CD14-positive monocyte (primary cell): ENCODE measurements around the gene BMPER. TPM values are rescaled to one million over a fixed set of nuclear protein-coding genes. Genes with fewer than 3 reads are reported as not detected.

Experiments used
- DNase-seq, 3 donors: peaks; one replicate each; pipeline ENCODE4 v3.0.0-alpha.2; 2011 to 2022
- H2AFZ ChIP-seq: 2 replicates; pipeline ENCODE4 v1.6.0; 2012; ENCODE audit warnings: mild to moderate bottlenecking, low read depth, low read length, inconsistent platforms; ENCODE audit not compliant: insufficient read depth, poor library complexity, severe bottlenecking
- H3K27ac ChIP-seq, 2 donors: 1 replicate in 1 of 2; 2 replicates in 1 of 2; pipeline ENCODE4 v1.5.1; 2012 to 2013; ENCODE audit warnings: low read length in 2 of 2, control low read depth in 1 of 2, inconsistent platforms in 1 of 2, low read depth in 1 of 2, mild to moderate bottlenecking in 1 of 2
- H3K27me3 ChIP-seq, 2 donors: one replicate each; pipeline versions ENCODE4 v1.6.0 to v1.6.1; 2011 to 2013; ENCODE audit warnings: low read length in 2 of 2; ENCODE audit not compliant: control insufficient read depth in 2 of 2, insufficient read depth in 2 of 2
- H3K36me3 ChIP-seq, 2 donors: replicated peaks in 1 of 2; 1 replicate in 1 of 2; 2 replicates in 1 of 2; pipeline versions ENCODE4 v1.5.1 to v1.6.1; 2012 to 2013; ENCODE audit warnings: low read length in 2 of 2, control low read depth in 1 of 2, inconsistent platforms in 1 of 2, mild to moderate bottlenecking in 1 of 2; ENCODE audit not compliant: insufficient read depth in 2 of 2, control insufficient read depth in 1 of 2
- H3K4me1 ChIP-seq, 2 donors: 1 replicate in 1 of 2; 2 replicates in 1 of 2; pipeline versions ENCODE4 v1.5.1 to v1.6.1; 2012 to 2013; ENCODE audit warnings: low read length in 2 of 2, control low read depth in 1 of 2, inconsistent platforms in 1 of 2, mild to moderate bottlenecking in 1 of 2, moderate library complexity in 1 of 2; ENCODE audit not compliant: insufficient read depth in 2 of 2, control insufficient read depth in 1 of 2
- H3K4me2 ChIP-seq: replicated peaks from 2 replicates; pipeline ENCODE3; 2012; ENCODE audit warnings: low read length, moderate library complexity, mild to moderate bottlenecking; ENCODE audit not compliant: poor library complexity, severe bottlenecking; ENCODE audit errors: extremely low read depth
- H3K4me3 ChIP-seq, 3 experiments: fragments of 200-600 bp in 1 of 3; sonication (generic) in 1 of 3; replicated peaks in 1 of 3; 1 replicate in 2 of 3; 2 replicates in 1 of 3; pipeline ENCODE4 v1.5.1; 2011 to 2013; ENCODE audit warnings: low read length in 3 of 3, mild to moderate bottlenecking in 3 of 3, control low read depth in 2 of 3, low read depth in 2 of 3, inconsistent platforms in 1 of 3, moderate library complexity in 1 of 3
- H3K79me2 ChIP-seq: 2 replicates; pipeline ENCODE4 v1.6.0; 2012; ENCODE audit warnings: mild to moderate bottlenecking, control low read depth, inconsistent platforms, low read length, moderate library complexity; ENCODE audit not compliant: insufficient read depth
- H3K9ac ChIP-seq: 2 replicates; pipeline ENCODE4 v1.6.0; 2017; ENCODE audit warnings: low read length, mild to moderate bottlenecking; ENCODE audit not compliant: insufficient read depth, poor library complexity, severe bottlenecking
- H3K9me3 ChIP-seq, 2 donors: replicated peaks in 1 of 2; 1 replicate in 1 of 2; 2 replicates in 1 of 2; pipeline versions ENCODE4 v1.5.1 to v1.6.1; 2012 to 2013; ENCODE audit warnings: low read length in 2 of 2, control low read depth in 1 of 2; ENCODE audit not compliant: control insufficient read depth in 1 of 2, insufficient read depth in 1 of 2
- H4K20me1 ChIP-seq: 2 replicates; pipeline ENCODE4 v1.6.0; 2012; ENCODE audit warnings: mild to moderate bottlenecking, low read length, control low read depth, moderate library complexity; ENCODE audit not compliant: insufficient read depth
- H3K27ac Mint-ChIP-seq, 7 donors: one replicate each; pipeline ENCODE4 v1.8.0; 2020; ENCODE audit warnings: mild to moderate bottlenecking in 7 of 7, mixed read lengths in 7 of 7, moderate library complexity in 6 of 7, inconsistent platforms in 2 of 7
- H3K27me3 Mint-ChIP-seq, 3 donors: one replicate each; pipeline ENCODE4 v1.8.0; 2021 to 2022; ENCODE audit warnings: low read depth in 3 of 3, mild to moderate bottlenecking in 3 of 3, mixed read lengths in 3 of 3, moderate library complexity in 3 of 3, inconsistent platforms in 1 of 3
- H3K36me3 Mint-ChIP-seq, 2 donors: one replicate each; pipeline ENCODE4 v1.8.0; 2020; ENCODE audit warnings: mixed read lengths in 2 of 2, inconsistent platforms in 1 of 2, mild to moderate bottlenecking in 1 of 2
- H3K4me1 Mint-ChIP-seq: one replicate; pipeline ENCODE4 v1.8.0; 2020; ENCODE audit warnings: mild to moderate bottlenecking, mixed read lengths
- H3K4me3 Mint-ChIP-seq, 2 donors: one replicate each; pipeline ENCODE4 v1.8.0; 2020; ENCODE audit warnings: mild to moderate bottlenecking in 2 of 2, mixed read lengths in 2 of 2, moderate library complexity in 1 of 2
- H3K9me3 Mint-ChIP-seq, 7 donors: one replicate each; pipeline ENCODE4 v1.8.0; 2020 to 2022; ENCODE audit warnings: mixed read lengths in 7 of 7, mild to moderate bottlenecking in 6 of 7, moderate library complexity in 6 of 7, inconsistent platforms in 2 of 7
- WGBS: methylation state at CpG from one replicate; pipeline ENCODE4 v1.1.5; 2013; ENCODE audit warnings: missing lambda C conversion rate; ENCODE audit not compliant: insufficient coverage; 5-methylcytosine and 5-hydroxymethylcytosine counted together
- intact Hi-C, 2 donors: fragments of 100-400 bp; cut with micrococcal nuclease; formaldehyde crosslinking; loops; one replicate each; pipeline versions ENCODE4 v1.15.0 to v1.15.1; 2023
- polyA plus RNA-seq, 3 donors: library from polyadenylated mRNA; depleted of rRNA in 1 of 3; unstranded in 2 of 3; stranded (reverse) in 1 of 3; fragments of 300-500 nt in 2 of 3; fragments of >200 nt in 1 of 3; fragmentation: Illumina TruSeq in 2 of 3; gene quantifications; 1 replicate in 2 of 3; 2 replicates in 1 of 3; pipeline ENCODE4 v1.2.3, GENCODE V29; 2012 to 2021
- TF ChIP-seq, protein P1 (sequence below): fragments of 200-600 bp; IDR thresholded peaks from one replicate; pipeline ENCODE4 v1.8.0; 2022; ENCODE audit warnings: antibody characterized with exemption, mild to moderate bottlenecking

Gene BMPER
- polyA plus RNA-seq, 3 donors = not detected

DNA sequence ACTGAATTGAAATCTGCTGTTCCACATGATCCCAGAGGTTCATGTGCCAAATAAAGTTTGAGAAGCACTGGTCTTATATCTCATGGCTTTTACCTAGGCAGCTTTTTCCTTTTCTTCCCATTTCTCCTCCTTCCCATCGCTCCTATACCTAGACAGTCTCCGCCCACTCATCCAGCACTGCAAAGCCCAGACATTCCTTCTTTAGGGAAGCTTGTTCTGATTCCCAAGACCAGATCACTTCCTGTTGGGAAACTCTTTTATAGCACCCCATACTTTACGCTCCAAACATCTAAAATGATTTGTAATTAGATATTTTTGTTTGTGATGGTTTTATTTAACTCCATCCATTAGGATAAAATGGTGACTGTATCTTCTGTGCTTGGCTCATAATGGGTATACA lies 75.9 kb downstream of the BMPER start:
- no peaks in the 10 kb centered on the region for H4K20me1 ChIP-seq
- WGBS = no CpG with 5 or more reads among the region's 3 CpGs
- no peaks in the 10 kb centered on the region for H3K27me3 ChIP-seq
- intact Hi-C loops = no loop called here
- H2AFZ ChIP-seq = no peak overlapping the region
- TF ChIP-seq, protein P1, sequence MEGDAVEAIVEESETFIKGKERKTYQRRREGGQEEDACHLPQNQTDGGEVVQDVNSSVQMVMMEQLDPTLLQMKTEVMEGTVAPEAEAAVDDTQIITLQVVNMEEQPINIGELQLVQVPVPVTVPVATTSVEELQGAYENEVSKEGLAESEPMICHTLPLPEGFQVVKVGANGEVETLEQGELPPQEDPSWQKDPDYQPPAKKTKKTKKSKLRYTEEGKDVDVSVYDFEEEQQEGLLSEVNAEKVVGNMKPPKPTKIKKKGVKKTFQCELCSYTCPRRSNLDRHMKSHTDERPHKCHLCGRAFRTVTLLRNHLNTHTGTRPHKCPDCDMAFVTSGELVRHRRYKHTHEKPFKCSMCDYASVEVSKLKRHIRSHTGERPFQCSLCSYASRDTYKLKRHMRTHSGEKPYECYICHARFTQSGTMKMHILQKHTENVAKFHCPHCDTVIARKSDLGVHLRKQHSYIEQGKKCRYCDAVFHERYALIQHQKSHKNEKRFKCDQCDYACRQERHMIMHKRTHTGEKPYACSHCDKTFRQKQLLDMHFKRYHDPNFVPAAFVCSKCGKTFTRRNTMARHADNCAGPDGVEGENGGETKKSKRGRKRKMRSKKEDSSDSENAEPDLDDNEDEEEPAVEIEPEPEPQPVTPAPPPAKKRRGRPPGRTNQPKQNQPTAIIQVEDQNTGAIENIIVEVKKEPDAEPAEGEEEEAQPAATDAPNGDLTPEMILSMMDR = no peak
- H3K4me2 ChIP-seq = no peak overlapping the region
- no peaks in the 10 kb centered on the region for H3K36me3 ChIP-seq
- no peaks in the 10 kb centered on the region for H3K4me1 ChIP-seq
- H3K27me3 Mint-ChIP-seq = peaks cover 0 to 3% (median 0%) of the 10 kb centered on the region in 3 donors
- no peak overlapping the region for H3K27ac ChIP-seq
- no peak overlapping the region for H3K27ac Mint-ChIP-seq
- no peak overlapping the region for H3K4me3 ChIP-seq
- no peak for DNase-seq
- H3K4me1 Mint-ChIP-seq = no peaks in the 10 kb centered on the region
- H3K79me2 ChIP-seq = no peaks in the 10 kb centered on the region
- no peaks in the 10 kb centered on the region for H3K36me3 Mint-ChIP-seq
- peaks cover 2 to 4% (median 3%) of the 10 kb centered on the region in 7 donors for H3K9me3 Mint-ChIP-seq
- H3K4me3 Mint-ChIP-seq = no peak overlapping the region
- H3K9me3 ChIP-seq = no peaks in the 10 kb centered on the region
- no peak overlapping the region for H3K9ac ChIP-seq

DNA sequence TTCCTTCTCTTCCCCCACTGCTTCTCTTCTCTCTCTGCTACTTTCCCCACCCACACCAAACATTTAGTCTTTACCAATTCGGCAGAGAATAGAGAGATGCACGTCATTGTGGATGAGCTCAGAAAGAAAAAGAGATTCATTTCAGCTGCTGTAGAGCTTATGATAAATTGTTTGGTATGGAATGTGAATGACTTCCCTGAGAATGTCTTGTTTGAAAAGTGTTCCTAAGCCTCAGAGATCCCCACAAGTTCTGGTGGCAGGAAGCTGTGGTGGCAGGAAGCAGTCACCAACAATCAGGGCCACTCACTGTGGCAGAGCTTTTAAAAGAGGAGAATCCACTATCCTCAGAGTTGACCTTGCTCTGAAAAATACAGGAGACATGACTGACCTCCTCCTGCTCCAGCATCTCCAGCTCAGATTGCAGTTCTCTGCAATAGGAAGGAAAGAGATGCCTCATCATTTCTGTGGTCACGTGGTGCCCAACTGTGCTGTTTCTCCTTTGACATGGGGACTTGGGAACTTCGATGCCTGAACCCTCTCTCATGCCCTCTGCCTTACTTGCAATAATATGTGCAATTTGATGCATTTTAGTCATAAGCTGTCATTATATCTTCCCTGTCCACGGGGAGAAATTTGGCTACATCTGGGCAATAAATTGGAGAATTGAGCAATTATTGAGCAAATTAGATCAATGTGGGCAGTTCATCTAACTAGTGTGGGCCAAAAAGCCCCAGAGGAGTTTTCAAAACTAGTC lies 76.5 kb downstream of the BMPER start:
- no peak overlapping the region for H3K27ac ChIP-seq
- Mint-ChIP-seq H3K36me3 (no peaks in the 10 kb centered on the region), H3K27ac (no peak overlapping the region), H3K4me3 (no peak overlapping the region), H3K4me1 (no peaks in the 10 kb centered on the region), H3K9me3 (peaks cover 2 to 4% (median 3%) of the 10 kb centered on the region in 7 donors), H3K27me3 (peaks cover 0 to 3% (median 2%) of the 10 kb centered on the region in 3 donors)
- H3K4me3 ChIP-seq = no peak overlapping the region
- H3K4me2 ChIP-seq = no peak overlapping the region
- no peaks in the 10 kb centered on the region for H3K4me1 ChIP-seq
- no peak for DNase-seq
- intact Hi-C loops = no loop called here
- TF ChIP-seq, protein P1 = no peak
- H3K9ac ChIP-seq = no peak overlapping the region
- no peaks in the 10 kb centered on the region for H3K27me3 ChIP-seq
- H3K36me3 ChIP-seq = no peaks in the 10 kb centered on the region
- H2AFZ ChIP-seq = no peak overlapping the region
- no peaks in the 10 kb centered on the region for H4K20me1 ChIP-seq
- no peaks in the 10 kb centered on the region for H3K9me3 ChIP-seq
- no peaks in the 10 kb centered on the region for H3K79me2 ChIP-seq
- 67% methylated on average over 3 of the region's 5 CpGs for WGBS
